GM21737 (cell line): Measurements from ENCODE around the gene C19orf44.
"Not testable (repeated sequence)": the region's sequence is repeated elsewhere in the genome, so short reads cannot be mapped to it uniquely, and the experiment has no call there.

Experiments used
- ATAC-seq: cut with Tn5 transposase; IDR thresholded peaks from one replicate; pipeline ENCODE4 v1.9.1; 2021; ENCODE audit warnings: mild to moderate bottlenecking, moderate library complexity; ENCODE audit not compliant: unreplicated experiment

The C19orf44 gene

GRCh38 chr19:16532440-16533234 is 36.4 kb downstream of the C19orf44 start:
- ATAC-seq = no peak

- no peak for ATAC-seq
These were observed 39.2 kb downstream of the C19orf44 start for GRCh38 chr19:16535381-16535780.

GRCh38 chr19:16536130-16536529 is 39.9 kb downstream of the C19orf44 start:
- ATAC-seq = no peak

GRCh38 chr19:16537111-16537510 is 40.9 kb downstream of the C19orf44 start:
- no peak for ATAC-seq

GRCh38 chr19:16540948-16541347 is 44.8 kb downstream of the C19orf44 start:
- no peak for ATAC-seq

GRCh38 chr19:16541526-16542044 is 45.4 kb downstream of the C19orf44 start:
- peak; percentile 9 for ATAC-seq

- ATAC-seq = peak; percentile 55
These were observed 46.1 kb downstream of the C19orf44 start, which contains the start of gene CHERP for GRCh38 chr19:16542045-16542909. Gene CHERP (minus strand): TSS chr19:16542437. CDS start chr19:16542378, 59 bp downstream.

- ATAC-seq = no peak
These were observed 46.8 kb downstream of the C19orf44 start for GRCh38 chr19:16542910-16543472.

GRCh38 chr19:16543734-16544133 is 47.5 kb downstream of the C19orf44 start:
- not testable (repeated sequence) for ATAC-seq

- ATAC-seq = no peak
These were observed 48.5 kb downstream of the C19orf44 start for GRCh38 chr19:16544473-16545231.

- ATAC-seq = no peak
These were observed 52.8 kb downstream of the C19orf44 start for GRCh38 chr19:16548956-16549355.

- not testable (repeated sequence) for ATAC-seq
These were observed 55.7 kb downstream of the C19orf44 start for GRCh38 chr19:16551902-16552301.

- no peak for ATAC-seq
These were observed 58.6 kb downstream of the C19orf44 start for GRCh38 chr19:16554776-16555175.

- ATAC-seq = no peak
These were observed 63.6 kb downstream of the C19orf44 start for GRCh38 chr19:16559780-16560276.

GRCh38 chr19:16561382-16561781 is 65.2 kb downstream of the C19orf44 start:
- no peak for ATAC-seq

GRCh38 chr19:16562608-16563025 is 66.4 kb downstream of the C19orf44 start:
- no peak for ATAC-seq

GRCh38 chr19:16564842-16565241 is 68.6 kb downstream of the C19orf44 start:
- no peak for ATAC-seq

GRCh38 chr19:16566161-16566560 is 70.0 kb downstream of the C19orf44 start:
- ATAC-seq = no peak

- ATAC-seq = no peak
These were observed 70.5 kb downstream of the C19orf44 start for GRCh38 chr19:16566702-16567101.

GRCh38 chr19:16569609-16570320 is 73.6 kb downstream of the C19orf44 start:
- ATAC-seq = no peak
